ENCODE data around the gene WDFY2. TPM values are rescaled to one million over a fixed set of nuclear protein-coding genes. Genes with fewer than 3 reads are reported as not detected.
"Not testable (repeated sequence)": the region's sequence is repeated elsewhere in the genome, so short reads cannot be mapped to it uniquely, and the experiment has no call there.

The WDFY2 gene
- total and polyA plus RNA-seq, 4 donors: 3.4 to 10.5 (median 5.8) TPM

DNA sequence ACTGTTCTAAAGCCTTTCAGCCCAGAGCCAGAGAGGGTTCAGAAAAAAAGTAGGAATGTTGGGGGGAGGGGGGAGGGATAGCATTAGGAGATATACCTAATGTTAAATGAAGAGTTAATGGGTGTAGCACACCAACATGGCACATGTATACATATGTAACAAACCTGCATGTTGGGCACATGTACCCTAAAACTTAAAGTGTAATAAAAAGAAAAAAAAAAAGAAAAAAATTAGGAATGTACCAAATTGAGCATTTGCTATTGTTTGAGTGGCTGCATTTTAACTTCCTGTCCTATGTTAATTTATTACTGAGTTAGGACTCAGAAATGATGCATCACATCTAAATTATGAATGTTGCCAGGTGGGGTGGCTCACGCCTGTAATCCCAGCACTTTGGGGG is 7.7 kb downstream of the WDFY2 start:
- WGBS: 98% methylated on average over 1 of the region's 1 CpG
- not testable (repeated sequence) for H3K9ac ChIP-seq (ENCODE audit: low read depth in 1 of 2, low read length in 2 of 2); H3K4me3 ChIP-seq (ENCODE audit: low read depth in 1 of 3, low read length in 3 of 3); H3K36me3 ChIP-seq (ENCODE audit: control insufficient read depth in 4 of 4, insufficient read depth in 3 of 4, low read depth in 1 of 4, low read length in 3 of 4); H3K9me3 ChIP-seq (ENCODE audit: control insufficient read depth in 4 of 4, low read length in 3 of 4); DNase-seq (ENCODE audit: low spot score); H3K27me3 ChIP-seq (ENCODE audit: control insufficient read depth in 4 of 4, insufficient read depth in 4 of 4, low read length in 3 of 4)
- Histone ChIP-seq H3K4me1 (ENCODE audit: control insufficient read depth in 4 of 4, insufficient read depth in 4 of 4, low read length in 3 of 4) (peaks cover 2 to 12% (median 6%) of the 10 kb centered on the region in 4 donors), H3K27ac (ENCODE audit: low read depth in 1 of 2, low read length in 2 of 2) (peak overlapping the region; percentile 37 to 52)

DNA sequence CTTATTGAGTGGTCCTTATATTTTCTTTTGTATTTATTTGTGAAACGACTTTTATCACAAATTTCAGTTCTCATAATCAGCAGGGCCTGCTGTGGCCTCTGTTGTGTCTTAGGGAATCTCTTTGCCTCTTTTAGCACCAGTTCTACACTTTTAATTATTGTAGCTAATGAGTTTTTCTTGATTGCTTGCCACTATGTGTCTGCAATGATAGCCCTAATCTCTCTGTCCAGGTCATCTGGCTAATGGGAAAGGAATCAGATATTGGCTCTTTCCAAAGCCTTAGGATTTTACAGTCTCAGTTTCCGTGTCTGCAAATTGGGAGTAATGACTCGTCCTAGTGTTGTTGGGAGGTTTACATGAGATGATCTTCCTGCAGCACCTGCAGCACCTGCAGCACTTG is 10.2 kb downstream of the WDFY2 start:
- no peaks in the 10 kb centered on the region for H3K36me3 ChIP-seq (ENCODE audit: control insufficient read depth in 4 of 4, insufficient read depth in 3 of 4, low read depth in 1 of 4, low read length in 3 of 4)
- H3K4me3 ChIP-seq (ENCODE audit: low read depth in 1 of 3, low read length in 3 of 3): no peak overlapping the region
- no peak overlapping the region for H3K9ac ChIP-seq (ENCODE audit: low read depth in 1 of 2, low read length in 2 of 2)
- no peak overlapping the region for H3K27ac ChIP-seq (ENCODE audit: low read depth in 1 of 2, low read length in 2 of 2)
- no peaks in the 10 kb centered on the region for H3K9me3 ChIP-seq (ENCODE audit: control insufficient read depth in 4 of 4, low read length in 3 of 4)
- DNase-seq (ENCODE audit: low spot score): no peak
- H3K4me1 ChIP-seq (ENCODE audit: control insufficient read depth in 4 of 4, insufficient read depth in 4 of 4, low read length in 3 of 4): peaks cover 2 to 16% (median 10%) of the 10 kb centered on the region in 4 donors
- no peaks in the 10 kb centered on the region for H3K27me3 ChIP-seq (ENCODE audit: control insufficient read depth in 4 of 4, insufficient read depth in 4 of 4, low read length in 3 of 4)
- no peak for TF ChIP-seq EGR1 (IDR thresholded peaks at IDR 0.05; ENCODE audit: low read depth in 2 of 2)
- TF ChIP-seq FOXA1 (IDR thresholded peaks at IDR 0.05): no peak
- no peak for TF ChIP-seq RAD21 (IDR thresholded peaks at IDR 0.05)
- TF ChIP-seq CTCF (IDR thresholded peaks at IDR 0.05; ENCODE audit: low read depth, low read length, missing input control): no peak
- TF ChIP-seq YY1 (IDR thresholded peaks at IDR 0.05): no peak
- no peak for TF ChIP-seq HNF4G (IDR thresholded peaks at IDR 0.05)
- TF ChIP-seq HNF4A (conservative IDR thresholded peaks at IDR 0.05): no peak
- no peak for TF ChIP-seq SP1 (IDR thresholded peaks at IDR 0.05)
- no peak for TF ChIP-seq FOXA2 (IDR thresholded peaks at IDR 0.05)
- no peak for TF ChIP-seq ATF3 (IDR thresholded peaks at IDR 0.05)
- no peak for TF ChIP-seq MAX (IDR thresholded peaks at IDR 0.05)
- no peak for TF ChIP-seq NR2F2 (IDR thresholded peaks at IDR 0.05)
- TF ChIP-seq RXRA (IDR thresholded peaks at IDR 0.05): no peak
- TF ChIP-seq, protein P1, sequence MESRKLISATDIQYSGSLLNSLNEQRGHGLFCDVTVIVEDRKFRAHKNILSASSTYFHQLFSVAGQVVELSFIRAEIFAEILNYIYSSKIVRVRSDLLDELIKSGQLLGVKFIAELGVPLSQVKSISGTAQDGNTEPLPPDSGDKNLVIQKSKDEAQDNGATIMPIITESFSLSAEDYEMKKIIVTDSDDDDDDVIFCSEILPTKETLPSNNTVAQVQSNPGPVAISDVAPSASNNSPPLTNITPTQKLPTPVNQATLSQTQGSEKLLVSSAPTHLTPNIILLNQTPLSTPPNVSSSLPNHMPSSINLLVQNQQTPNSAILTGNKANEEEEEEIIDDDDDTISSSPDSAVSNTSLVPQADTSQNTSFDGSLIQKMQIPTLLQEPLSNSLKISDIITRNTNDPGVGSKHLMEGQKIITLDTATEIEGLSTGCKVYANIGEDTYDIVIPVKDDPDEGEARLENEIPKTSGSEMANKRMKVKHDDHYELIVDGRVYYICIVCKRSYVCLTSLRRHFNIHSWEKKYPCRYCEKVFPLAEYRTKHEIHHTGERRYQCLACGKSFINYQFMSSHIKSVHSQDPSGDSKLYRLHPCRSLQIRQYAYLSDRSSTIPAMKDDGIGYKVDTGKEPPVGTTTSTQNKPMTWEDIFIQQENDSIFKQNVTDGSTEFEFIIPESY (IDR thresholded peaks at IDR 0.05): no peak
- WGBS: 89% methylated on average over 3 of the region's 3 CpGs

GRCh38 chr13:51595416-51595815 is 11.2 kb downstream of the WDFY2 start:
- Histone ChIP-seq H3K9ac (ENCODE audit: low read depth in 1 of 2, low read length in 2 of 2) (no peak overlapping the region), H3K4me1 (ENCODE audit: control insufficient read depth in 4 of 4, insufficient read depth in 4 of 4, low read length in 3 of 4) (peaks cover 2 to 22% (median 10%) of the 10 kb centered on the region in 4 donors), H3K27me3 (ENCODE audit: control insufficient read depth in 4 of 4, insufficient read depth in 4 of 4, low read length in 3 of 4) (no peaks in the 10 kb centered on the region), H3K4me3 (ENCODE audit: low read depth in 1 of 3, low read length in 3 of 3) (no peak overlapping the region), H3K36me3 (ENCODE audit: control insufficient read depth in 4 of 4, insufficient read depth in 3 of 4, low read depth in 1 of 4, low read length in 3 of 4) (no peaks in the 10 kb centered on the region), H3K27ac (ENCODE audit: low read depth in 1 of 2, low read length in 2 of 2) (no peak overlapping the region), H3K9me3 (ENCODE audit: control insufficient read depth in 4 of 4, low read length in 3 of 4) (no peaks in the 10 kb centered on the region)
- 90% methylated on average over 3 of the region's 3 CpGs for WGBS
- no peak for DNase-seq (ENCODE audit: low spot score)
- TF ChIP-seq, protein P1 (IDR thresholded peaks at IDR 0.05): no peak
- TF ChIP-seq GABPA (IDR thresholded peaks at IDR 0.05 in 1 of 2, conservative IDR thresholded peaks at IDR 0.05 in 1 of 2): no peak
- TF ChIP-seq TAF1 (conservative IDR thresholded peaks at IDR 0.05): no peak
- TF ChIP-seq HNF4G (IDR thresholded peaks at IDR 0.05): no peak
- no peak for TF ChIP-seq SP1 (IDR thresholded peaks at IDR 0.05)
- TF ChIP-seq FOXA2 (IDR thresholded peaks at IDR 0.05): no peak
- no peak for TF ChIP-seq YY1 (IDR thresholded peaks at IDR 0.05)
- no peak for TF ChIP-seq EGR1 (IDR thresholded peaks at IDR 0.05; ENCODE audit: low read depth in 2 of 2)
- no peak for TF ChIP-seq FOXA1 (IDR thresholded peaks at IDR 0.05)
- TF ChIP-seq MAX (IDR thresholded peaks at IDR 0.05): no peak
- TF ChIP-seq RAD21 (IDR thresholded peaks at IDR 0.05): no peak
- TF ChIP-seq HNF4A (conservative IDR thresholded peaks at IDR 0.05): no peak
- TF ChIP-seq CTCF (IDR thresholded peaks at IDR 0.05; ENCODE audit: low read depth, low read length, missing input control): no peak
- TF ChIP-seq RXRA (IDR thresholded peaks at IDR 0.05): no peak
